ENCODE measurements around the gene RANBP10.

- TF ChIP-seq POLR2A (IDR thresholded peaks at IDR 0.05; ENCODE audit: low read length) (no peak), GATA1 (IDR thresholded peaks at IDR 0.05; ENCODE audit: low read depth, low read length) (no peak)
Observed at GRCh38 chr16:67749436-67750078, 56.8 kb downstream of the RANBP10 start.
